HL-60 (cell line): ENCODE data around the gene HIRA.

Experiments
- DNase-seq, 2 experiments: peaks; one replicate each; pipeline ENCODE4 v3.0.0-alpha.2; 2010 to 2020; ENCODE audit warnings: low read depth in 1 of 2, low spot score in 1 of 2
- H3K27ac ChIP-seq: fragments of 250-450 bp; sonication (Bioruptor Pico); replicated peaks from 2 replicates; pipeline ENCODE4 v1.5.1; 2020; ENCODE audit warnings: mild to moderate bottlenecking, moderate library complexity
- H3K27me3 ChIP-seq: fragments of 250-450 bp; sonication (Bioruptor Pico); 2 replicates; pipeline ENCODE4 v1.5.1; 2021; ENCODE audit warnings: mild to moderate bottlenecking, moderate library complexity; ENCODE audit not compliant: insufficient read depth, poor library complexity, severe bottlenecking
- H3K4me3 ChIP-seq: replicated peaks from 2 replicates; pipeline ENCODE4 v1.5.1; 2011; ENCODE audit warnings: mild to moderate bottlenecking, control low read depth, low read length; ENCODE audit not compliant: insufficient read depth
- GABPA ChIP-seq: IDR thresholded peaks from 2 replicates; pipeline ENCODE4 v1.6.1; 2012; ENCODE audit warnings: low read depth
- POLR2AphosphoS5 ChIP-seq: IDR thresholded peaks from 2 replicates; pipeline ENCODE4 v1.6.1; 2012; ENCODE audit warnings: low read depth
- SPI1 ChIP-seq: IDR thresholded peaks from 2 replicates; pipeline ENCODE4 v1.6.1; 2012; ENCODE audit warnings: low read depth, mild to moderate bottlenecking, borderline replicate concordance
- TF ChIP-seq, protein P1 (sequence below): IDR thresholded peaks from one replicate; pipeline ENCODE4 v1.5.1; 2011; ENCODE audit warnings: low read length, control low read depth, inconsistent platforms; ENCODE audit not compliant: insufficient read depth
- TF ChIP-seq, protein P2 (sequence below): IDR thresholded peaks from 2 replicates; pipeline ENCODE4 v1.6.1; 2012; ENCODE audit warnings: low read depth; ENCODE audit not compliant: insufficient replicate concordance

HIRA gene

DNA sequence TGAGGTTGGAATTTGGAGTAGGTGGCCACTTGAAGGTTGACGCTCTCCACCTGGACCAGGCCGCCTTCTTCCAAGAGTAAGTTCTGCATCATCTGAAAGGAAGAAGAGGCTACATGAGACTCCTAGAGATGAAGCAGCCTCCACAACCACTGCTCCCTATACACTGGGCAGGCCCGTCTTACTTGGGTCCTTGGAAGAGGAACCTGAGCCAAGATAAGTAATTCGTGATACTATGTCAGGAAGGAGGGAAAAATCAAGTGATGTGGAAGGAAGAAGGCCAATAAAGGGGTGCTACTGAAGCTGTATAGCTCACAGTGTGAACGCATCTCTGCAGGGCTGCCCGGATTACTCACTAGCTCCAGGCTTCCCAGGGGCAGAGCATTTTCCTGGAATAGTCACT, 36.4 kb upstream of the HIRA start:
- H3K4me3 ChIP-seq: no peak overlapping the region
- H3K27me3 ChIP-seq: no peaks in the 10 kb centered on the region
- DNase-seq: no peak
- TF ChIP-seq, protein P1, sequence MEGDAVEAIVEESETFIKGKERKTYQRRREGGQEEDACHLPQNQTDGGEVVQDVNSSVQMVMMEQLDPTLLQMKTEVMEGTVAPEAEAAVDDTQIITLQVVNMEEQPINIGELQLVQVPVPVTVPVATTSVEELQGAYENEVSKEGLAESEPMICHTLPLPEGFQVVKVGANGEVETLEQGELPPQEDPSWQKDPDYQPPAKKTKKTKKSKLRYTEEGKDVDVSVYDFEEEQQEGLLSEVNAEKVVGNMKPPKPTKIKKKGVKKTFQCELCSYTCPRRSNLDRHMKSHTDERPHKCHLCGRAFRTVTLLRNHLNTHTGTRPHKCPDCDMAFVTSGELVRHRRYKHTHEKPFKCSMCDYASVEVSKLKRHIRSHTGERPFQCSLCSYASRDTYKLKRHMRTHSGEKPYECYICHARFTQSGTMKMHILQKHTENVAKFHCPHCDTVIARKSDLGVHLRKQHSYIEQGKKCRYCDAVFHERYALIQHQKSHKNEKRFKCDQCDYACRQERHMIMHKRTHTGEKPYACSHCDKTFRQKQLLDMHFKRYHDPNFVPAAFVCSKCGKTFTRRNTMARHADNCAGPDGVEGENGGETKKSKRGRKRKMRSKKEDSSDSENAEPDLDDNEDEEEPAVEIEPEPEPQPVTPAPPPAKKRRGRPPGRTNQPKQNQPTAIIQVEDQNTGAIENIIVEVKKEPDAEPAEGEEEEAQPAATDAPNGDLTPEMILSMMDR: no peak
- no peak for TF ChIP-seq POLR2AphosphoS5
- no peak for TF ChIP-seq SPI1
- TF ChIP-seq GABPA: no peak
- TF ChIP-seq, protein P2, sequence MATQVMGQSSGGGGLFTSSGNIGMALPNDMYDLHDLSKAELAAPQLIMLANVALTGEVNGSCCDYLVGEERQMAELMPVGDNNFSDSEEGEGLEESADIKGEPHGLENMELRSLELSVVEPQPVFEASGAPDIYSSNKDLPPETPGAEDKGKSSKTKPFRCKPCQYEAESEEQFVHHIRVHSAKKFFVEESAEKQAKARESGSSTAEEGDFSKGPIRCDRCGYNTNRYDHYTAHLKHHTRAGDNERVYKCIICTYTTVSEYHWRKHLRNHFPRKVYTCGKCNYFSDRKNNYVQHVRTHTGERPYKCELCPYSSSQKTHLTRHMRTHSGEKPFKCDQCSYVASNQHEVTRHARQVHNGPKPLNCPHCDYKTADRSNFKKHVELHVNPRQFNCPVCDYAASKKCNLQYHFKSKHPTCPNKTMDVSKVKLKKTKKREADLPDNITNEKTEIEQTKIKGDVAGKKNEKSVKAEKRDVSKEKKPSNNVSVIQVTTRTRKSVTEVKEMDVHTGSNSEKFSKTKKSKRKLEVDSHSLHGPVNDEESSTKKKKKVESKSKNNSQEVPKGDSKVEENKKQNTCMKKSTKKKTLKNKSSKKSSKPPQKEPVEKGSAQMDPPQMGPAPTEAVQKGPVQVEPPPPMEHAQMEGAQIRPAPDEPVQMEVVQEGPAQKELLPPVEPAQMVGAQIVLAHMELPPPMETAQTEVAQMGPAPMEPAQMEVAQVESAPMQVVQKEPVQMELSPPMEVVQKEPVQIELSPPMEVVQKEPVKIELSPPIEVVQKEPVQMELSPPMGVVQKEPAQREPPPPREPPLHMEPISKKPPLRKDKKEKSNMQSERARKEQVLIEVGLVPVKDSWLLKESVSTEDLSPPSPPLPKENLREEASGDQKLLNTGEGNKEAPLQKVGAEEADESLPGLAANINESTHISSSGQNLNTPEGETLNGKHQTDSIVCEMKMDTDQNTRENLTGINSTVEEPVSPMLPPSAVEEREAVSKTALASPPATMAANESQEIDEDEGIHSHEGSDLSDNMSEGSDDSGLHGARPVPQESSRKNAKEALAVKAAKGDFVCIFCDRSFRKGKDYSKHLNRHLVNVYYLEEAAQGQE: no peak
- H3K27ac ChIP-seq: no peak overlapping the region

DNA sequence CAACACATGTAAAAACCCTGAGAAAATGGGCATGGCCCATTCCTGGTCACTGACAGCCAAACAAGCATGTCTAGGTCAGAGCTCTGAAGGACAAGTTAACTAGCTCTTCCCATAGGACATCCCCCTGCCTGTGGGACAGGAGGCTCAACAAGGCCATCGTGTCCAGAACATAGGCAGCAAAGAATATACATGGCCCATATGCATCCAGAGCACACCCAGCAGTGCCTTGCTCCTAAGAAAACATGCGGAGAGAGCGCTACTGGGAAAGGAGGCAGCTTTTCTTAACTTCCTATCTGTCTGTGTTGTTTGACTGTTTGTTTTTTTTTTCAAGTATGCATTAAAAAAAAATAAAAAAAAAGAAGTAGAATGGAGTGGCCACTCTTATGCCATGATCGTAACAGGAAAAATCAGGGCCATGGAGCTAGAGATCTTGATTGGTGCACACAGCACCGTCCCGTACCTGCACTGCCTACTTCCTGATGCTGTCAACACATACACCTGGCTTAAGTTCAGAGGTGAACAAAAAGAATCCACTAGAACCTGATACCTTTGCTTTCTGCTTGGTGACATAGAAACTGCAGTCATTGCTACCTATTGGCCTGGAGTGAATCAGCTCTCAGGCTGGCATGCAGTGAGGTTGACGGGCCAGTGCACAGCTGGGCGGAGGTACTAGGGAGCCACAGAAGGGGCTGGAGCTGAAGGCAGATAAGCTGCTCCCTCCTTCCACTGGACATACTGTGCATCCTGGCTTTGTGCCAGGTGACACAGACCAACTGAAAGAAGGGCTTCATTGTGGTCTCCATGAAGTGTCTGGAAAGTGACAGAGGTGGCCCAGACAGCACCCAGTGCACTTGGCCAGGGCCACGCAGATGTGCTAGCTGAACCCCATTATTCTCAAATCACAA, 35.6 kb upstream of the HIRA start:
- Histone ChIP-seq H3K4me3 (no peak overlapping the region), H3K27ac (no peak overlapping the region), H3K27me3 (no peaks in the 10 kb centered on the region)
- TF ChIP-seq GABPA: no peak
- TF ChIP-seq, protein P2: no peak
- DNase-seq: no peak

GRCh38 chr22:19466126-19466716, 34.7 kb upstream of the HIRA start:
- no peak for DNase-seq
- H3K27ac ChIP-seq: no peak overlapping the region
- TF ChIP-seq, protein P2: no peak
- TF ChIP-seq GABPA: no peak
- no peak for TF ChIP-seq POLR2AphosphoS5
- no peak for TF ChIP-seq SPI1
- TF ChIP-seq, protein P1: no peak
- no peak overlapping the region for H3K4me3 ChIP-seq
- no peaks in the 10 kb centered on the region for H3K27me3 ChIP-seq
